BJ (cell line): Measurements from ENCODE around the gene ZNF423. TPM values are rescaled to one million over a fixed set of nuclear protein-coding genes. Genes with fewer than 3 reads are reported as not detected.

Experiments used
- CTCF ChIA-PET: fragments of 350-600 bp; formaldehyde crosslinking; extraction: SDS; loops from one replicate; lab custom pipeline; 2021; ENCODE audit warnings: antibody characterized with exemption, inconsistent platforms; lab: Yijun Ruan, JAX
- POLR2A ChIA-PET: fragments of 300-600 bp; sonication (Branson Sonifier 250); formaldehyde crosslinking; extraction: SDS; loops from one replicate; lab custom pipeline; 2021; ENCODE audit warnings: antibody characterized with exemption; lab: Charles Lee
- DNase-seq: peaks from one replicate; pipeline ENCODE4 v3.0.0-alpha.2; 2011; ENCODE audit warnings: low read depth
- H3K27me3 ChIP-seq: 2 replicates; pipeline ENCODE4 v1.6.0; 2011; ENCODE audit warnings: low read length; ENCODE audit not compliant: control insufficient read depth, insufficient read depth
- H3K36me3 ChIP-seq: 2 replicates; pipeline ENCODE4 v1.5.1; 2011; ENCODE audit warnings: low read length; ENCODE audit not compliant: control insufficient read depth, insufficient read depth
- H3K4me3 ChIP-seq: 2 replicates; pipeline ENCODE4 v1.5.1; 2011; ENCODE audit warnings: low read depth, mild to moderate bottlenecking, control low read depth, low read length
- CTCF ChIP-seq: IDR thresholded peaks from 2 replicates; pipeline ENCODE4 v1.5.1; 2011; ENCODE audit warnings: low read depth, mild to moderate bottlenecking, control low read depth, inconsistent platforms, low read length, moderate library complexity; ENCODE audit not compliant: insufficient read depth
- polyA plus RNA-seq: library from polyadenylated mRNA; depleted of rRNA; stranded (reverse); fragments of >200 nt; gene quantifications from 2 replicates; pipeline ENCODE4 v1.2.3, GENCODE V29; 2011

Gene ZNF423
- polyA plus RNA-seq, 1 experiment: 0.22 TPM

- ChIA-PET POLR2A (no interaction called here), CTCF (interaction anchor here (1.0 to 1.3 kb wide), 2 partner anchors 9 to 27 kb away, joined by 3 read pairs; no protein-coding TSS in a partner anchor)
- no peak for TF ChIP-seq CTCF
- DNase-seq: no peak
- Histone ChIP-seq H3K27me3 (no peaks in the 10 kb centered on the region), H3K36me3 (no peaks in the 10 kb centered on the region), H3K4me3 (no peak overlapping the region)
Measured at GRCh38 chr16:49578018-49578417, 277.9 kb downstream of the ZNF423 start.

- CTCF ChIA-PET: interaction anchor here (1.0 kb wide), 1 partner anchor 28 kb away, joined by 3 read pairs; no protein-coding TSS in a partner anchor
- H3K36me3 ChIP-seq: no peaks in the 10 kb centered on the region
- no peaks in the 10 kb centered on the region for H3K27me3 ChIP-seq
- no peak for TF ChIP-seq CTCF
- DNase-seq: no peak
- POLR2A ChIA-PET: no interaction called here
- no peak overlapping the region for H3K4me3 ChIP-seq
Measured at GRCh38 chr16:49576941-49577340, 279.0 kb downstream of the ZNF423 start.

- DNase-seq: no peak
- TF ChIP-seq CTCF: no peak
- no peaks in the 10 kb centered on the region for H3K36me3 ChIP-seq
- ChIA-PET POLR2A (no interaction called here), CTCF (no interaction called here)
- no peak overlapping the region for H3K4me3 ChIP-seq
- H3K27me3 ChIP-seq: no peaks in the 10 kb centered on the region
Measured at GRCh38 chr16:49576173-49576494, 279.8 kb downstream of the ZNF423 start.

- Histone ChIP-seq H3K27me3 (no peaks in the 10 kb centered on the region), H3K4me3 (no peak overlapping the region), H3K36me3 (no peaks in the 10 kb centered on the region)
- DNase-seq: no peak
- TF ChIP-seq CTCF: no peak
- POLR2A ChIA-PET: no interaction called here
- CTCF ChIA-PET: interaction anchor here (0.9 kb wide), 2 partner anchors 8 to 17 kb away, joined by 3 read pairs; no protein-coding TSS in a partner anchor
Measured at GRCh38 chr16:49575346-49576172, 280.4 kb downstream of the ZNF423 start.

- POLR2A ChIA-PET: no interaction called here
- DNase-seq: no peak
- Histone ChIP-seq H3K27me3 (no peaks in the 10 kb centered on the region), H3K4me3 (no peak overlapping the region), H3K36me3 (no peaks in the 10 kb centered on the region)
- CTCF ChIA-PET: interaction anchor here (0.9 kb wide), 2 partner anchors 9 to 17 kb away, joined by 3 read pairs; no protein-coding TSS in a partner anchor
- no peak for TF ChIP-seq CTCF
Measured at GRCh38 chr16:49574826-49575225, 281.1 kb downstream of the ZNF423 start.
